H1 (cell line): ENCODE measurements around the gene SOX15. TPM values are rescaled to one million over a fixed set of nuclear protein-coding genes. Genes with fewer than 3 reads are reported as not detected.

Experiments
- BRCA1 ChIP-seq: IDR thresholded peaks from 2 replicates; pipeline ENCODE4 v1.6.1; 2012; ENCODE audit warnings: low read depth, low read length, improper control_type of control experiment
- CBX5 ChIP-seq: fragments of 300-800, 300-1000 bp; sonication (generic); IDR thresholded peaks from 2 replicates; pipeline ENCODE4 v1.7.1; 2016; ENCODE audit warnings: antibody characterized with exemption, low read length, low read depth
- CEBPB ChIP-seq: IDR thresholded peaks from 2 replicates; pipeline ENCODE4 v1.6.1; 2012; ENCODE audit warnings: low read depth, low read length
- CREB1 ChIP-seq: IDR thresholded peaks from 2 replicates; pipeline ENCODE4 v1.6.1; 2012; ENCODE audit warnings: inconsistent platforms
- EGR1 ChIP-seq: IDR thresholded peaks from 2 replicates; pipeline ENCODE4 v1.6.1; 2011; ENCODE audit warnings: low read depth, low read length, borderline replicate concordance
- EP300 ChIP-seq, 2 experiments: IDR thresholded peaks; 1 replicate in 1 of 2; 2 replicates in 1 of 2; pipeline ENCODE4 v1.6.1; 2011 to 2012; ENCODE audit warnings: low read depth in 2 of 2, low read length in 2 of 2, mild to moderate bottlenecking in 2 of 2, borderline replicate concordance in 1 of 2, inconsistent platforms in 1 of 2, moderate library complexity in 1 of 2
- EZH2 ChIP-seq: fragments of 200-600 bp; sonication (generic); IDR thresholded peaks from 2 replicates; pipeline ENCODE4 v1.7.1; 2012; ENCODE audit warnings: low read depth, mild to moderate bottlenecking, moderate library complexity, low read length, inconsistent platforms; ENCODE audit not compliant: severe bottlenecking
- HDAC2 ChIP-seq, 2 experiments: fragments of 300-600 bp in 1 of 2; sonication (generic) in 1 of 2; IDR thresholded peaks; 2 replicates each; pipeline ENCODE4 v1.6.1; 2011 to 2012; ENCODE audit warnings: low read depth in 2 of 2, low read length in 2 of 2, mild to moderate bottlenecking in 2 of 2, moderate library complexity in 2 of 2, borderline replicate concordance in 1 of 2, inconsistent platforms in 1 of 2
- JUND ChIP-seq: IDR thresholded peaks from 2 replicates; pipeline ENCODE4 v1.6.1; 2011; ENCODE audit warnings: mild to moderate bottlenecking, improper control_type of control experiment, low read length
- NANOG ChIP-seq: IDR thresholded peaks from 2 replicates; pipeline ENCODE4 v1.6.1; 2011; ENCODE audit warnings: low read length, low read depth, mild to moderate bottlenecking, inconsistent platforms; ENCODE audit not compliant: insufficient read depth, poor library complexity, severe bottlenecking
- NRF1 ChIP-seq: IDR thresholded peaks from 2 replicates; pipeline ENCODE4 v1.6.1; 2011; ENCODE audit warnings: mild to moderate bottlenecking, low read depth, low read length, improper control_type of control experiment
- PHF8 ChIP-seq: fragments of 200-600 bp; sonication (generic); conservative IDR thresholded peaks from 2 replicates; pipeline ENCODE4 v1.7.1; 2012; ENCODE audit warnings: low read depth, mild to moderate bottlenecking, inconsistent platforms, low read length, moderate library complexity
- POLR2A ChIP-seq, 2 experiments: IDR thresholded peaks; 1 replicate in 1 of 2; 2 replicates in 1 of 2; pipeline ENCODE4 v1.6.1; 2011; ENCODE audit warnings: low read depth in 2 of 2, low read length in 2 of 2, mild to moderate bottlenecking in 2 of 2; ENCODE audit errors: control extremely low read depth in 1 of 2
- SIN3A ChIP-seq, 2 experiments: IDR thresholded peaks in 1 of 2; conservative IDR thresholded peaks in 1 of 2; 2 replicates each; pipeline ENCODE4 v1.6.1; 2011 to 2012; ENCODE audit warnings: low read length in 2 of 2, improper control_type of control experiment in 1 of 2, low read depth in 1 of 2, mild to moderate bottlenecking in 1 of 2
- SP2 ChIP-seq: IDR thresholded peaks from 2 replicates; pipeline ENCODE4 v1.6.1; 2012; ENCODE audit warnings: mild to moderate bottlenecking, low read length, inconsistent platforms
- TAF1 ChIP-seq: IDR thresholded peaks from 2 replicates; pipeline ENCODE4 v1.6.1; 2011; ENCODE audit warnings: mild to moderate bottlenecking, low read depth, low read length
- TBP ChIP-seq: IDR thresholded peaks from 2 replicates; pipeline ENCODE4 v1.6.1; 2011; ENCODE audit warnings: low read depth, low read length, improper control_type of control experiment
- TCF12 ChIP-seq: IDR thresholded peaks from 2 replicates; pipeline ENCODE4 v1.6.1; 2011; ENCODE audit warnings: low read depth, mild to moderate bottlenecking, low read length
- TEAD4 ChIP-seq: IDR thresholded peaks from 2 replicates; pipeline ENCODE4 v1.6.1; 2012; ENCODE audit warnings: low read depth, low read length, inconsistent platforms, mixed read lengths
- YY1 ChIP-seq: IDR thresholded peaks from 2 replicates; pipeline ENCODE4 v1.6.1; 2011; ENCODE audit warnings: low read depth, mild to moderate bottlenecking, low read length
- polyA plus RNA-seq, 7 experiments: library from polyadenylated mRNA; depleted of rRNA in 3 of 7; stranded (reverse) in 5 of 7; unstranded in 2 of 7; fragments of >200 nt in 5 of 7; fragments of 200-250 nt in 2 of 7; gene quantifications; 1 replicate in 5 of 7; 2 replicates in 1 of 7; 4 replicates in 1 of 7; pipeline versions ENCODE4 v1.2.1 to v1.2.3, GENCODE V29; 2011 to 2013; ENCODE audit warnings: missing spikeins in 2 of 7, mixed read lengths in 2 of 7
- total RNA-seq: library from RNA; stranded (reverse); fragmentation: NEBNext Ultra II Directional; extraction: Animal tissue kit (Norgen Biotek cat#: 25700); gene quantifications from 2 replicates; pipeline ENCODE4 v1.2.1, GENCODE V29; 2021
- TF ChIP-seq, protein P1 (sequence below), 3 experiments: IDR thresholded peaks; 1 replicate in 2 of 3; 2 replicates in 1 of 3; pipeline versions ENCODE4 v1.5.1 to v1.6.1; 2011; ENCODE audit warnings: low read length in 3 of 3, mild to moderate bottlenecking in 3 of 3, inconsistent platforms in 2 of 3, low read depth in 1 of 3, moderate library complexity in 1 of 3; ENCODE audit not compliant: insufficient read depth in 1 of 3; ENCODE audit errors: control extremely low read depth in 1 of 3

The SOX15 gene
- total and polyA plus RNA-seq, 2 of the 8 experiments (the other 6 are each of a cell fraction or from before 2014, with no cell fraction given) = 14.3 to 26.8 TPM

DNA sequence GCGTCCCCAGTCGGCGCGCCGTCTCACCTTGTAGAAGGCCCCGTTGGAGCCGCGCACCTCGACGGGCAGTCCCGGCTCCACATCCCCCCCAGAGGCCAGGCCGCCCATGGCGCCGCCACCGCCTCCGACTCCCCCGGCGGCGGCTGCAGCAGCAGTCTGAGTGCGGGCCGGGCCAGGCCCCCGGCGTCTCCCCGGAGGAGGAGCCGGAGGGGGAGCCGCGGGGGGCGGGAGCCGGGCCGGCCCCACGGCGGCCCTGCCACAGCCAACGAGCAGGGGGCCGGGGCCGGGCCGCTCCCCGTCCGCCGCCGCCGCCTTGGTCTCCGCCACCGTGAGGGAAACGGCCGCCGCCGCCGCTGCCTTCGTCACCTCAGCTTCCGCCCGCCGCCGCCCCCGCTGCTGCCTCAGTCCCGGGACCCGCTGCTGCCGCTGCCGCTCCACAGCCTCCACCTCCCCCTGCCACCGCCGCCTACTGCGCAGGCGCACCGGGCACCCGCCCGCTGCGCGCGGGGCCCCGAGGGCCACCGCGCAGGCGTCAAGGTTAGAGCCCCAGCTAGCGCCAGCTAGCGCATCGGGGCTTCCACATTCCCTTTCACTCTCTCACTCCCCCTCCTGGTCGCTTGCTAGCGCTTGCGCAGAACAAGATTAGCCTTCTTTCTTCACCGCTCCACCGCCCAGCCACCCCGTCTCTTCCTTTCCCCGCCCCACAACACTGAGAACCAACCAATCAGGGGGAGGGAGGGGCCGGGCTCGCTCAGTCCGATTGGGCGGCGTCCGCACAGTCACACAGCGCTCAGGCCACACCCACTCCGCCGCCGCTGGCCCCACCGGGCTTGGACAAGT is 24.8 kb upstream of the SOX15 start, which contains the start of gene FXR2 (continued):
- TF ChIP-seq PHF8 = peak; percentile 49
- peak; percentile 46; the same call in 1 of the 2 replicates for TF ChIP-seq TAF1
- TF ChIP-seq CREB1 = peak; percentile 74
- peak; percentile 85 for TF ChIP-seq NRF1
- 0 out of 2 replicates have a peak, but pooled peaks have one; percentile 13 for TF ChIP-seq YY1
- no peak for TF ChIP-seq EP300 (IDR thresholded peaks at IDR 0.05; ENCODE audit: borderline replicate concordance in 1 of 2, low read depth in 2 of 2, low read length in 2 of 2)
- TF ChIP-seq JUND = no peak
- TF ChIP-seq EZH2 = no peak
- TF ChIP-seq TEAD4 = peak; percentile 50; the same call in 1 of the 2 replicates
- peak; percentile 50; the same call in 1 of the 2 replicates for TF ChIP-seq CEBPB
- peak in 1 of 2 experiments; percentile 41; a peak in 1 of 4 replicates for TF ChIP-seq HDAC2 (IDR thresholded peaks at IDR 0.05; ENCODE audit: borderline replicate concordance in 1 of 2, low read depth in 2 of 2, low read length in 2 of 2)
- no peak for TF ChIP-seq CBX5
- TF ChIP-seq SP2 = peak; percentile 13; the same call in 1 of the 2 replicates
- TF ChIP-seq TCF12 = peak; percentile 75; the same call in 1 of the 2 replicates
- TF ChIP-seq NANOG = no peak
- TF ChIP-seq, protein P1, sequence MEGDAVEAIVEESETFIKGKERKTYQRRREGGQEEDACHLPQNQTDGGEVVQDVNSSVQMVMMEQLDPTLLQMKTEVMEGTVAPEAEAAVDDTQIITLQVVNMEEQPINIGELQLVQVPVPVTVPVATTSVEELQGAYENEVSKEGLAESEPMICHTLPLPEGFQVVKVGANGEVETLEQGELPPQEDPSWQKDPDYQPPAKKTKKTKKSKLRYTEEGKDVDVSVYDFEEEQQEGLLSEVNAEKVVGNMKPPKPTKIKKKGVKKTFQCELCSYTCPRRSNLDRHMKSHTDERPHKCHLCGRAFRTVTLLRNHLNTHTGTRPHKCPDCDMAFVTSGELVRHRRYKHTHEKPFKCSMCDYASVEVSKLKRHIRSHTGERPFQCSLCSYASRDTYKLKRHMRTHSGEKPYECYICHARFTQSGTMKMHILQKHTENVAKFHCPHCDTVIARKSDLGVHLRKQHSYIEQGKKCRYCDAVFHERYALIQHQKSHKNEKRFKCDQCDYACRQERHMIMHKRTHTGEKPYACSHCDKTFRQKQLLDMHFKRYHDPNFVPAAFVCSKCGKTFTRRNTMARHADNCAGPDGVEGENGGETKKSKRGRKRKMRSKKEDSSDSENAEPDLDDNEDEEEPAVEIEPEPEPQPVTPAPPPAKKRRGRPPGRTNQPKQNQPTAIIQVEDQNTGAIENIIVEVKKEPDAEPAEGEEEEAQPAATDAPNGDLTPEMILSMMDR (IDR thresholded peaks at IDR 0.05; ENCODE audit: control extremely low read depth in 1 of 3, insufficient read depth in 1 of 3, low read depth in 1 of 3, low read length in 3 of 3) = peak; percentile 62 to 76 (median 64)
- TF ChIP-seq SIN3A (conservative IDR thresholded peaks at IDR 0.05 in 1 of 2, IDR thresholded peaks at IDR 0.05 in 1 of 2; ENCODE audit: low read depth in 1 of 2, low read length in 2 of 2) = 0 out of 4 replicates have a peak, but pooled peaks of 1 of the 2 experiments have one; percentile 63
- TF ChIP-seq BRCA1 = no peak
- peak; percentile 28; the same call in 1 of the 2 replicates for TF ChIP-seq TBP
- peak; percentile 56; the same call in 1 of the 2 replicates for TF ChIP-seq EGR1
- TF ChIP-seq POLR2A (IDR thresholded peaks at IDR 0.05; ENCODE audit: control extremely low read depth in 1 of 2, low read depth in 2 of 2, low read length in 2 of 2) = peak in 1 of 2 experiments; percentile 24; a peak in 1 of 3 replicates
- TF ChIP-seq, all 59 proteins: peak for 19
